Neural cell (in vitro differentiated cells): Measurements from ENCODE around the gene SP140L. TPM values are rescaled to one million over a fixed set of nuclear protein-coding genes. Genes with fewer than 3 reads are reported as not detected.

ENCODE experiments used
- H2AFZ ChIP-seq: fragments of 200-600, 300-800 bp; sonication (generic), shearing (Covaris generic); 2 replicates; pipeline ENCODE4 v1.6.0; 2014; ENCODE audit warnings: low read depth, mild to moderate bottlenecking, antibody characterized with exemption, low read length, moderate library complexity
- H3F3A ChIP-seq: fragments of 200-600 bp; shearing (Covaris generic); 2 replicates; pipeline ENCODE4 v1.6.1; 2016; ENCODE audit warnings: mild to moderate bottlenecking, moderate library complexity, mixed read lengths, antibody characterized with exemption, low read length; ENCODE audit not compliant: insufficient read depth, poor library complexity, severe bottlenecking
- H3K27ac ChIP-seq: fragments of 200-600, 300-800 bp; sonication (generic), shearing (Covaris generic); 2 replicates; pipeline ENCODE4 v1.5.1; 2014; ENCODE audit warnings: mild to moderate bottlenecking, low read length, moderate library complexity
- H3K27me3 ChIP-seq: fragments of 300-800, 200-600 bp; sonication (generic), shearing (Covaris generic); 2 replicates; pipeline ENCODE4 v1.6.0; 2014; ENCODE audit warnings: mild to moderate bottlenecking, low read depth, low read length, moderate library complexity; ENCODE audit not compliant: insufficient read depth
- H3K36me3 ChIP-seq: fragments of 300-800, 200-600 bp; sonication (generic), shearing (Covaris generic); 2 replicates; pipeline ENCODE4 v1.5.1; 2014; ENCODE audit warnings: mild to moderate bottlenecking, antibody characterized with exemption, low read length, moderate library complexity; ENCODE audit not compliant: insufficient read depth
- H3K4me2 ChIP-seq: fragments of 300-800, 200-600 bp; sonication (generic), shearing (Covaris generic); 2 replicates; pipeline ENCODE4 v1.6.0; 2014; ENCODE audit warnings: mild to moderate bottlenecking, low read length
- H3K4me3 ChIP-seq: fragments of 300-800, 200-600 bp; sonication (generic), shearing (Covaris generic); 2 replicates; pipeline ENCODE4 v1.5.1; 2014; ENCODE audit warnings: mild to moderate bottlenecking, low read length, moderate library complexity
- H3K79me2 ChIP-seq: fragments of 200-600 bp; shearing (Covaris generic); replicated peaks from 2 replicates; pipeline ENCODE4 v1.6.0; 2014; ENCODE audit warnings: mild to moderate bottlenecking, low read length, moderate library complexity; ENCODE audit not compliant: insufficient read depth
- H3K9ac ChIP-seq: fragments of 300-800, 200-600 bp; sonication (generic), shearing (Covaris generic); 2 replicates; pipeline ENCODE4 v1.6.1; 2016; ENCODE audit warnings: mild to moderate bottlenecking, low read length, mixed read lengths
- H3K9me2 ChIP-seq: fragments of 200-600 bp; shearing (Covaris generic); 2 replicates; pipeline ENCODE4 v1.6.1; 2016; ENCODE audit warnings: mild to moderate bottlenecking, low read length, mixed read lengths; ENCODE audit not compliant: insufficient read depth
- H3K9me3 ChIP-seq: fragments of 200-600, 300-800 bp; sonication (generic), shearing (Covaris generic); 2 replicates; pipeline ENCODE4 v1.6.1; 2016; ENCODE audit warnings: mild to moderate bottlenecking, mixed run types, low read length, moderate library complexity, mixed read lengths
- H4K20me1 ChIP-seq: fragments of 200-600 bp; shearing (Covaris generic); 2 replicates; pipeline ENCODE4 v1.6.1; 2016; ENCODE audit warnings: mild to moderate bottlenecking, mixed run types; ENCODE audit not compliant: insufficient read depth
- CTCF ChIP-seq: fragments of 450-650 bp; IDR thresholded peaks from 2 replicates; pipeline ENCODE4 v1.5.1; 2014; ENCODE audit warnings: antibody characterized with exemption, mild to moderate bottlenecking, moderate library complexity; ENCODE audit not compliant: poor library complexity, severe bottlenecking
- EP300 ChIP-seq: fragments of 450-650 bp; conservative IDR thresholded peaks from 2 replicates; pipeline ENCODE4 v1.6.1; 2014; ENCODE audit warnings: antibody characterized with exemption, mild to moderate bottlenecking, moderate library complexity; ENCODE audit not compliant: poor library complexity, severe bottlenecking
- EZH2 ChIP-seq: fragments of 200-600, 300-800 bp; shearing (Covaris generic), sonication (generic); IDR thresholded peaks from 2 replicates; pipeline ENCODE4 v1.6.1; 2014; ENCODE audit warnings: antibody characterized with exemption, low read length, borderline replicate concordance, mild to moderate bottlenecking; ENCODE audit not compliant: insufficient read depth, poor library complexity, severe bottlenecking
- MXI1 ChIP-seq: fragments of 450-650 bp; conservative IDR thresholded peaks from 2 replicates; pipeline ENCODE4 v1.6.1; 2014; ENCODE audit warnings: antibody characterized with exemption, mild to moderate bottlenecking; ENCODE audit not compliant: poor library complexity, severe bottlenecking
- POLR2AphosphoS5 ChIP-seq: IDR thresholded peaks from 2 replicates; pipeline ENCODE4 v1.6.1; 2012
- RAD21 ChIP-seq: fragments of 450-650 bp; conservative IDR thresholded peaks from 2 replicates; pipeline ENCODE4 v1.6.1; 2014; ENCODE audit warnings: antibody characterized with exemption, mild to moderate bottlenecking, moderate library complexity
- SMC3 ChIP-seq: fragments of 450-650 bp; conservative IDR thresholded peaks from 2 replicates; pipeline ENCODE4 v1.6.1; 2014; ENCODE audit warnings: antibody characterized with exemption, mild to moderate bottlenecking, moderate library complexity; ENCODE audit not compliant: poor library complexity
- TAF1 ChIP-seq: IDR thresholded peaks from 2 replicates; pipeline ENCODE4 v1.6.1; 2012; ENCODE audit warnings: low read depth
- polyA plus RNA-seq: library from polyadenylated mRNA; depleted of rRNA; stranded (reverse); fragments of >200 nt; gene quantifications from 2 replicates; pipeline ENCODE4 v1.2.3, GENCODE V29; 2014
- TF ChIP-seq, protein P1 (sequence below): IDR thresholded peaks from 2 replicates; pipeline ENCODE4 v1.6.1; 2012; ENCODE audit warnings: borderline replicate concordance

SP140L gene
- polyA plus RNA-seq, 1 donor from 2014 or later: not detected

GRCh38 chr2:230441227-230441897, 114.4 kb downstream of the SP140L start:
- H3F3A ChIP-seq: no peaks in the 10 kb centered on the region
- no peak overlapping the region for H3K9ac ChIP-seq
- H3K9me2 ChIP-seq: no peaks in the 10 kb centered on the region
- H3K4me3 ChIP-seq: no peak overlapping the region
- H3K4me2 ChIP-seq: no peak overlapping the region
- no peaks in the 10 kb centered on the region for H3K9me3 ChIP-seq
- no peaks in the 10 kb centered on the region for H3K27me3 ChIP-seq
- H3K27ac ChIP-seq: no peak overlapping the region
- TF ChIP-seq, protein P1, sequence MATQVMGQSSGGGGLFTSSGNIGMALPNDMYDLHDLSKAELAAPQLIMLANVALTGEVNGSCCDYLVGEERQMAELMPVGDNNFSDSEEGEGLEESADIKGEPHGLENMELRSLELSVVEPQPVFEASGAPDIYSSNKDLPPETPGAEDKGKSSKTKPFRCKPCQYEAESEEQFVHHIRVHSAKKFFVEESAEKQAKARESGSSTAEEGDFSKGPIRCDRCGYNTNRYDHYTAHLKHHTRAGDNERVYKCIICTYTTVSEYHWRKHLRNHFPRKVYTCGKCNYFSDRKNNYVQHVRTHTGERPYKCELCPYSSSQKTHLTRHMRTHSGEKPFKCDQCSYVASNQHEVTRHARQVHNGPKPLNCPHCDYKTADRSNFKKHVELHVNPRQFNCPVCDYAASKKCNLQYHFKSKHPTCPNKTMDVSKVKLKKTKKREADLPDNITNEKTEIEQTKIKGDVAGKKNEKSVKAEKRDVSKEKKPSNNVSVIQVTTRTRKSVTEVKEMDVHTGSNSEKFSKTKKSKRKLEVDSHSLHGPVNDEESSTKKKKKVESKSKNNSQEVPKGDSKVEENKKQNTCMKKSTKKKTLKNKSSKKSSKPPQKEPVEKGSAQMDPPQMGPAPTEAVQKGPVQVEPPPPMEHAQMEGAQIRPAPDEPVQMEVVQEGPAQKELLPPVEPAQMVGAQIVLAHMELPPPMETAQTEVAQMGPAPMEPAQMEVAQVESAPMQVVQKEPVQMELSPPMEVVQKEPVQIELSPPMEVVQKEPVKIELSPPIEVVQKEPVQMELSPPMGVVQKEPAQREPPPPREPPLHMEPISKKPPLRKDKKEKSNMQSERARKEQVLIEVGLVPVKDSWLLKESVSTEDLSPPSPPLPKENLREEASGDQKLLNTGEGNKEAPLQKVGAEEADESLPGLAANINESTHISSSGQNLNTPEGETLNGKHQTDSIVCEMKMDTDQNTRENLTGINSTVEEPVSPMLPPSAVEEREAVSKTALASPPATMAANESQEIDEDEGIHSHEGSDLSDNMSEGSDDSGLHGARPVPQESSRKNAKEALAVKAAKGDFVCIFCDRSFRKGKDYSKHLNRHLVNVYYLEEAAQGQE: no peak
- TF ChIP-seq TAF1 (no peak), SMC3 (no peak), EP300 (no peak), MXI1 (no peak), EZH2 (no peak), RAD21 (no peak), CTCF (no peak), POLR2AphosphoS5 (no peak)
- H3K79me2 ChIP-seq: no peaks in the 10 kb centered on the region
- no peaks in the 10 kb centered on the region for H4K20me1 ChIP-seq
- H3K36me3 ChIP-seq: no peaks in the 10 kb centered on the region
- no peak overlapping the region for H2AFZ ChIP-seq

DNA sequence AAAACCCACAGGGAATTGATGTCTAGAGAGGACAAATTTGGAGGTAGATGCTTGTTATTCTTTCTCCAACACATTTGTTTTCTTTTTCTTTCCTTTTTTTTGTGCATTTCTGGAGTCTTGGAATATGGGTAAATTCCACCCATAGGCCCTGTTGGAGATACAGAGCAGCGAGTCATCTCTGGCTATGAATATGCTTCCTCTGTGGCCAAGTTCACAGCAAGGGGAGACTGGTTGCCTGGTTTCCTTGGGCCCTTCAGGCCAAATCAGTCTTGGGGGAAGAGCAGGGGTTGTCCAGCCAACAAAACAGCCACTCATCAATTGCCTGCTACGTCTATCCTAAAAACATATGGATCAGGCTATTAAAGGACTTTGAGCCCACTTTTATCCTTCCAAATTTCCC, 116.5 kb downstream of the SP140L start:
- H3K9me2 ChIP-seq: no peaks in the 10 kb centered on the region
- H4K20me1 ChIP-seq: no peaks in the 10 kb centered on the region
- no peak overlapping the region for H2AFZ ChIP-seq
- H3K79me2 ChIP-seq: no peaks in the 10 kb centered on the region
- no peak overlapping the region for H3K9ac ChIP-seq
- no peaks in the 10 kb centered on the region for H3K36me3 ChIP-seq
- H3K27me3 ChIP-seq: no peaks in the 10 kb centered on the region
- H3F3A ChIP-seq: no peaks in the 10 kb centered on the region
- H3K9me3 ChIP-seq: no peaks in the 10 kb centered on the region
- no peak overlapping the region for H3K27ac ChIP-seq
- no peak overlapping the region for H3K4me3 ChIP-seq
- TF ChIP-seq SMC3 (no peak), POLR2AphosphoS5 (no peak), TAF1 (no peak), MXI1 (no peak), EP300 (no peak), RAD21 (no peak), CTCF (no peak), EZH2 (no peak)
- TF ChIP-seq, protein P1: no peak
- H3K4me2 ChIP-seq: no peak overlapping the region
